WERI-Rb-1 (cell line): ENCODE results near the gene TMPRSS11B.
"Not testable (repeated sequence)": the region's sequence is repeated elsewhere in the genome, so short reads cannot be mapped to it uniquely, and the experiment has no call there.

Experiments
- DNase-seq: peaks from one replicate; pipeline ENCODE4 v3.0.0-alpha.2; 2020
- H3K27ac ChIP-seq: fragments of 250-450 bp; sonication (Bioruptor Pico); 2 replicates; pipeline ENCODE4 v1.5.1; 2020; ENCODE audit warnings: mild to moderate bottlenecking, moderate library complexity
- H3K27me3 ChIP-seq: fragments of 250-450 bp; sonication (Bioruptor Pico); 2 replicates; pipeline ENCODE4 v1.5.1; 2021; ENCODE audit warnings: mild to moderate bottlenecking, low read depth, moderate library complexity; ENCODE audit not compliant: insufficient read depth, severe bottlenecking
- H3K36me3 ChIP-seq: fragments of 250-450 bp; sonication (Bioruptor Pico); 2 replicates; pipeline ENCODE4 v1.5.1; 2020; ENCODE audit warnings: mild to moderate bottlenecking, moderate library complexity
- H3K4me3 ChIP-seq: 2 replicates; pipeline ENCODE4 v1.5.1; 2011; ENCODE audit warnings: low read depth, mild to moderate bottlenecking, control low read depth, low read length
- H3K9me3 ChIP-seq: fragments of 250-450 bp; sonication (Bioruptor Pico); 2 replicates; pipeline ENCODE4 v1.5.1; 2021; ENCODE audit warnings: mild to moderate bottlenecking, moderate library complexity; ENCODE audit not compliant: severe bottlenecking
- CTCF ChIP-seq: IDR thresholded peaks from 2 replicates; pipeline ENCODE4 v1.5.1; 2011; ENCODE audit warnings: low read depth, mild to moderate bottlenecking, control low read depth, inconsistent platforms, low read length

The TMPRSS11B gene

GRCh38 chr4:68245594-68245993 lies at the start of gene TMPRSS11B:
TMPRSS11B (minus strand) TSS chr4:68245694; CDS start chr4:68245558, 136 bp downstream.
- Histone ChIP-seq H3K27ac (no peak within 1 kb of the TSS), H3K4me3 (no peak within 1 kb of the TSS), H3K36me3 (no peaks in the 10 kb centered on the region), H3K9me3 (no peaks in the 10 kb centered on the region), H3K27me3 (no peaks in the 10 kb centered on the region)
- no peak for TF ChIP-seq CTCF
- no peak for DNase-seq

- TF ChIP-seq CTCF, result no peak
- Histone ChIP-seq H3K36me3 (no peaks in the 10 kb centered on the region), H3K27ac (no peak overlapping the region), H3K9me3 (no peaks in the 10 kb centered on the region), H3K4me3 (no peak overlapping the region), H3K27me3 (no peaks in the 10 kb centered on the region)
- DNase-seq, result no peak
Observed at GRCh38 chr4:68291256-68291655, 45.8 kb upstream of the TMPRSS11B start.

GRCh38 chr4:68288393-68288740 lies 42.9 kb upstream of the TMPRSS11B start:
- no peak for DNase-seq
- H3K36me3 ChIP-seq, result no peaks in the 10 kb centered on the region
- no peaks in the 10 kb centered on the region for H3K27me3 ChIP-seq
- H3K27ac ChIP-seq, result no peak overlapping the region
- no peak overlapping the region for H3K4me3 ChIP-seq
- no peaks in the 10 kb centered on the region for H3K9me3 ChIP-seq
- no peak for TF ChIP-seq CTCF

- TF ChIP-seq CTCF, result no peak
- no peak for DNase-seq
- H3K9me3 ChIP-seq, result no peaks in the 10 kb centered on the region
- H3K27me3 ChIP-seq, result no peaks in the 10 kb centered on the region
- no peak overlapping the region for H3K4me3 ChIP-seq
- no peak overlapping the region for H3K27ac ChIP-seq
- H3K36me3 ChIP-seq, result no peaks in the 10 kb centered on the region
Observed at GRCh38 chr4:68287704-68288392, 42.4 kb upstream of the TMPRSS11B start.

GRCh38 chr4:68283714-68284113 lies 38.2 kb upstream of the TMPRSS11B start:
- H3K36me3 ChIP-seq, result no peaks in the 10 kb centered on the region
- H3K27me3 ChIP-seq, result no peaks in the 10 kb centered on the region
- no peak overlapping the region for H3K4me3 ChIP-seq
- H3K27ac ChIP-seq, result no peak overlapping the region
- TF ChIP-seq CTCF, result no peak
- no peaks in the 10 kb centered on the region for H3K9me3 ChIP-seq
- no peak for DNase-seq

GRCh38 chr4:68283095-68283494 lies 37.6 kb upstream of the TMPRSS11B start:
- no peak for DNase-seq
- no peaks in the 10 kb centered on the region for H3K36me3 ChIP-seq
- H3K9me3 ChIP-seq, result no peaks in the 10 kb centered on the region
- no peak for TF ChIP-seq CTCF
- no peak overlapping the region for H3K4me3 ChIP-seq
- H3K27ac ChIP-seq, result no peak overlapping the region
- H3K27me3 ChIP-seq, result no peaks in the 10 kb centered on the region

GRCh38 chr4:68281796-68282740 lies 36.6 kb upstream of the TMPRSS11B start:
- H3K4me3 ChIP-seq, H3K27ac ChIP-seq, DNase-seq, H3K36me3 ChIP-seq, H3K9me3 ChIP-seq, H3K27me3 ChIP-seq: not testable (repeated sequence)
